Ovary (tissue), 3 donors: ENCODE data around the gene C19orf33.

ENCODE experiments used
- POLR2A ChIP-seq: fragments of 450-650 bp; IDR thresholded peaks from one replicate; pipeline ENCODE4 v1.6.1; 2017; ENCODE audit warnings: antibody characterized with exemption, mild to moderate bottlenecking, moderate library complexity
- TF ChIP-seq, protein P1 (sequence below), 3 donors: fragments of 450-650 bp in 2 of 3; fragments of 200-600 bp in 1 of 3; IDR thresholded peaks; one replicate each; pipeline versions ENCODE4 v1.5.1 to v1.8.0; 2016 to 2022; ENCODE audit warnings: antibody characterized with exemption in 3 of 3, mild to moderate bottlenecking in 1 of 3
- donor health status: DM: no; HTN: no; CAD: no.

DNA sequence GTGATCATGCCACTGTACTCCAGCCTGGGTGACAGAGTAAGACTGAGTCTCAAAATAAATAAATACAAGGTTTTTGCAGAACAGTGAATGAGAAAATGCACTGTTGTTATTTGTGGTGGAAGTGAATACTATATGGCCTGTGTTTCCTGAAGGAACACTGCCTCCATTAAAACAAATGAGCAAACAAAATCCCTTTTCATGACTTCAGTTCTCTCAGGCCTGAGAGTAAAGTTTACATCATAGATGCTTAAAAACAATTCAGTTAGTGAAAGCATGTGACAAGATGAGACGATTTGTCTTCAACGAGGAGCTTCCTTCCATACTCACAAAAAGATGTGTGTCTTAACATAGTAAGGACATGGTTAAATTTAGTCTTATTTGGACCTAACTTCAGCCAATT lies 25.3 kb upstream of the C19orf33 start:
- no peak for TF ChIP-seq POLR2A
- TF ChIP-seq, protein P1, sequence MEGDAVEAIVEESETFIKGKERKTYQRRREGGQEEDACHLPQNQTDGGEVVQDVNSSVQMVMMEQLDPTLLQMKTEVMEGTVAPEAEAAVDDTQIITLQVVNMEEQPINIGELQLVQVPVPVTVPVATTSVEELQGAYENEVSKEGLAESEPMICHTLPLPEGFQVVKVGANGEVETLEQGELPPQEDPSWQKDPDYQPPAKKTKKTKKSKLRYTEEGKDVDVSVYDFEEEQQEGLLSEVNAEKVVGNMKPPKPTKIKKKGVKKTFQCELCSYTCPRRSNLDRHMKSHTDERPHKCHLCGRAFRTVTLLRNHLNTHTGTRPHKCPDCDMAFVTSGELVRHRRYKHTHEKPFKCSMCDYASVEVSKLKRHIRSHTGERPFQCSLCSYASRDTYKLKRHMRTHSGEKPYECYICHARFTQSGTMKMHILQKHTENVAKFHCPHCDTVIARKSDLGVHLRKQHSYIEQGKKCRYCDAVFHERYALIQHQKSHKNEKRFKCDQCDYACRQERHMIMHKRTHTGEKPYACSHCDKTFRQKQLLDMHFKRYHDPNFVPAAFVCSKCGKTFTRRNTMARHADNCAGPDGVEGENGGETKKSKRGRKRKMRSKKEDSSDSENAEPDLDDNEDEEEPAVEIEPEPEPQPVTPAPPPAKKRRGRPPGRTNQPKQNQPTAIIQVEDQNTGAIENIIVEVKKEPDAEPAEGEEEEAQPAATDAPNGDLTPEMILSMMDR (IDR thresholded peaks at IDR 0.05): no peak
